Fibroblast of upper back skin (primary cell): Measurements from ENCODE around the gene FIGNL1.
"Not testable (repeated sequence)": the region's sequence is repeated elsewhere in the genome, so short reads cannot be mapped to it uniquely, and the experiment has no call there.

Source experiments
- DNase-seq: peaks from one replicate; pipeline ENCODE4 v3.0.0-alpha.2; 2013

FIGNL1 gene

DNA sequence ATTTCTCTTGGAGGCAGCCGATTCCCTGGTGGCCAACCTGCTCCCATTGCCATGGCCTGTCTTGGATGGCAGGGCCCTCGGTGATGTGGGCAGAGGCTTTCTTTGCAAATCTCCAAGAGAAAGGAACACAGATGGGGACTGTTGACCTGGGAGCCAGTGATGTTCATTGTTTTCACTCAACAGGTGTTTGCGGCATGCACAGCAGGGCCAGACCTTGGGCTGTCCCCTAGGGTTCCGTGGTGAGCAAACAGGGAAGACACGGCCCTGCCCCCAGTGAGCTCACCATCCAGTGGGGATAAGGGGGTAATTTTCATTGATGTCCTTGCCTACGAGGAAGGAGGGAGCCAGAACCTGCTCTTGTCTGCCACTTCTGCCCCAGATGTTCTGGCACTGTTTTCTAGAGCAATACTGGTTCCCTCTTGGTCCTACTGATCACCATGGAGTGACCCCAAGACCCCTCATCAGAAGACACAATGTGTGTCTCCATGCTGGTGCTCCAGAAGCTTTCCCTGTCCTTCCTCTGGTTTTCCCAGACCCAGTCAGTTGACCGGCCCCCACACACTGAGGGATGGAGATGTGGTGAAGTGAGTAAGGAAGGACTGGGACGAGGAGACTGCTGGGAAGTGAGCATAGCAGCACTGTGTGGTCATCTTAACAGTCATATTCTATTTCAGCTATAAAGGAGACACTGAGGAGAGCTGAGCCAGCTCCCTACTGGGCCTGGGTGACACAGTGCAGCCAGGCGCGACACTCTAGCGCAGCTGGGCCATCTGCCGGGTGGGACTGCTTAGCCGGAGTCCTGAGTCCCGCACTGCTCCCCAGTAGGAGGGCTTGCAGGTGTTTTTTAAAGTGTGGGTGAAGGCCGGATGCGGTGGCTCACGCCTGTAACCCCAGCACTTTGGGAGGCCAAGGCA, 20.4 kb upstream of the FIGNL1 start:
- no peak for DNase-seq

DNA sequence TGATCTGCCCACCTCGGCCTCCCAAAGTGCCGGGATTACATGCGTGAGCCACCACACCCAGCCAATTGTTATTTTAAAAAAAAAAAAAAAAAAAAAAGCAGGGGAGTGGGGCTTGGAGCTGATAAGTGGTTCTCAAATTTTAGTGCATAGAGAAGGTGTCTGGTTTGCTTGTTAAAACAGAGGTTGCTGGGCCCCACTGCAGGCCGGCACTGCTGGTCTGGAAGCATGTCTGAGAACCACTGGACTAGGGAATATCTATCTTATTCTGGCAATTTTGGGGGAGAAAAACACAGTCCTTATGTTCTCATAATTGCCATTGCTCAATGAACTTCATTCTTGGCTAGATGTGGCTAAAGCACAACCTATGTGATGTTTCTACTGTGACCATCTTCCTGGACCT, 19.0 kb upstream of the FIGNL1 start:
- DNase-seq, result no peak

DNA sequence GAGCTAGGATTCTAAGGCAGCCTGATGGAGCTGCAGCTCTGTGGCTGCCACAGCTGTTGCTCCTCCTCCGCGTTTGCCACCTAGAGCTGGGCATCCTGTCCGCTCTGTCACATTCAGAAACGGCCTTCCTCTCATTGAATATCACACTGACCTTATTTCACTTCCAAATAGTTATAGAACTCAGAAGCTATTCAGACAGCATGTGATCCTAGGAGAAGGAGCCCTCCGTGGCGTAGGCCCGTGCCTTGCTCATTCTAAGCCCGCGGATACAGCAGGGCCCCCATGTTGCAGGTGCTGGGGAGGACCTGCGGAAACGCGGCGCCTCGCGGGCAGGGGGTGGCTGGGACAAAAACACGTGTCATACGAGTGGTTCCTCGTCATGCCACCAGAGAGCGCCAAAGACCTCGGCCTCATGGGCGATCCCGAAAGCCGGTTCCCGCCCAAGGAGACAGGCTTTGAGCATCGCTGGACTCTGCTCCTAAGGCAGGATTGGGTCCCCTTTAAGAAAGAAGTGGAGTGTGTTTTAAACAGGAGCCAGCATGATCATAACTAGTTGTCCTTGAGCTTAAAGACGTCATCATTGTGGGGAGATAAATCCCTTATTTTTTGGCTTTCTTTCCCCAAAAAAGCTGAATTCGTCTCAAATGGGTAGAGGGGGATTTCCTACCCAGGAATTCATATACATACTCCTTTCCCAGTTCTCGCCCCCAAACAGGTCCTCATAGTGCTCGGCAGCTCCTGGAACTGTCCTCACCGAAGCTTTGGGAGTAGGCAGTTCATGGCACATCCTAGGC, 17.9 kb upstream of the FIGNL1 start:
- peak; percentile 61 for DNase-seq

DNA sequence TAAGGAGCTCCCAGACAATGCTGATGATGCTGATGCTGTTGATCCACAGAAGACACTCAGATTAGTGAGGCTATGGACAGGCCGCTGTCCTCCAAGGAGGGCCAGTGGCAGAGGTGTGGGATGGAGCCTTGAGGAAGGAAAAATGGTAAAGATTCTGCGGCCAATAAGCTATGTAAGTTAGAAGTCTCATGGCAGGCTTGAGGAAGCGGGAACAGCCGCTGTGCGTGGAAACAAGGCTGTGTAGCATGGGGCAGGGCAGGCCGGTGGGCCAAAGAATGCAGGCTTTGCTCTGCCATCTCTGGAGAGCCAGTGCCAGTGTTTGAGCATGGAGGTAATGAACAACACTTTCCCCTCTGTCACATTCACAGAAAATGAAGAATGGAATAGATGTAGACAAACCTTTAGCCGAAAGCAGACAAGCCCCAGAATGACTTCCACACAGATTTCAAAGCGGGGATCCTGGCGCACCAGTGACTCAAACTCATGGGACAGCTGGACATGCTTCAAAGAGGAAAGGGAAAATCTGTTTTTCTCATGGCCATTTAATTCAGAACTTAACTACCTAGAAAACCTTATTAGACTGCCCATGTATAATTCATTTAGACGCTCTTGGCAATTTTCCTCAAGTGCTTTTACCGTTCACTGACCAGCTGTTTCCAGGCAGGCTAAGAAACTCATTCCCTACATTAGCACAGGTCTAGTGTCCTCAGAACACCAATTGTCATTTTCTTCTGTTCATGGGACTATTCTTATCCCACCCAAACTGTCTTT, 16.9 kb upstream of the FIGNL1 start:
- no peak for DNase-seq

DNA sequence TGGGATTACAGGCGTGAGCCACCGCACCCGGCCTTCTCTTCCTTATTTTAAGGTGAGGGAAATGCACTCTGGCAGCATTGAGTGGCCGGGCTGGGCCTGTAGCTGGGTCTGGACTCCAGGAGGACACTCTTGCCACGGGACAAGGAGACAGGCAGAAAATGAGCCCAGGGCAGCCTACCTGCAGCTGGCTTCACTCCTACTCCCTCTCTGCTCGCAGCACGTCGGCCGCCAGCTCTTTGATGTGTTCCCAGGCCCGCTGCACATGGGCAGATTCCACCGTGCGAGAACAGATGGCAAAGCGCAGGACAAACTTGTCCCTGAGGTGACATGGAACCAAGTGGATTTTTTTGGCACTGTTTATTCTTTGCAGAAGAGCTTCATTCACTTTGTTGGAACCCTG, 12.9 kb upstream of the FIGNL1 start:
- DNase-seq, result no peak

DNA sequence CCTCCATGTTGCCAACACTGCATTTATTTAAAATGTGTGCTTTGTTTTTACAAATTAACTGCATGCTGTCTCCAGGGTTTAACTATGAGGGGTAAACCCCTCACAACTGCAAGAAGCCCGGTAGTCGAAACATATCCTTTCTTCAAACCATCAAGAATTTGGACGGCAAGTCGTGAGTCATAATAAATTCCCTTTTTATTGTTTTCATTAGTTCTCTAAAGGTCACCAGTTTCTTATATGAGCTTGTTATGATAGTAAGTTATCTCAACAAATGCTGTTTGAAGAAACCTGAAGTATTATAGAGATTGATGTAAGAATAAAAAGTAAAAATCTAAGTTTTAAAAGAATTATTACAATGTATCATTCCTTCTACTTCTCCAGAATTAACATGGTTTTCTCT, 12.2 kb upstream of the FIGNL1 start:
- no peak for DNase-seq

DNA sequence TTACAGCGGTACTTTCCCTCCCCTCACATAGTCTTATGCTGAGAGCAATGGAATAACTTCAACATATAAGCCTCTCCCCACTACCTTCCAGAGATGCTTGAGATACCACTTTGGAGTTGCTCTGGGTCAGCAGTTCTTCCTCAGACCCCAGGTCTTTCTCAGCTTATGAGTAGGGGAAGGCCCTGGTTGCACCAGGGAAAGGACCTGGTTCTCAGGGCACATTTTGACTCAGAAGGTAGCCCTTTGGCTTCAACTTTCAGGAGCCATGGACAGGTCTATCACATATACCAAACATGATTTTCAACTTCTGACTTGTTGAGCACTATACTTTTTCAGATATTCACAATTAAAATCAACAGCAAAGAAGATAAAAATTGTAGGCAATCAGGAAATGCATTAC, 11.5 kb upstream of the FIGNL1 start:
- DNase-seq, result no peak

DNA sequence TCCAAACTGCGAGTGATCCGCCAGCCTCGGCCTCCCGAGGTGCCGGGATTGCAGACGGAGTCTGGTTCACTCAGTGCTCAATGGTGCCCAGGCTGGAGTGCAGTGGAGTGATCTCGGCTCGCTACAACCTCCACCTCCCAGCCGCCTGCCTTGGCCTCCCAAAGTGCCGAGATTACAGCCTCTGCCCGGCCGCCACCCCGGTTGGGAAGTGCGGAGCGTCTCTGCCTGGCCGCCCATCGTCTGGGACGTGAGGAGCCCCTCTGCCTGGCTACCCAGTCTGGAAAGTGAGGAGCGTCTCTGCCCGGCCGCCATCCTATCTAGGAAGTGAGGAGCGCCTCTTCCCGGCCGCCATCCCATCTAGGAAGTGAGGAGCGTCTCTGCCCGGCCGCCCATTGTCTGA, 9.0 kb upstream of the FIGNL1 start:
- DNase-seq, result not testable (repeated sequence)

DNA sequence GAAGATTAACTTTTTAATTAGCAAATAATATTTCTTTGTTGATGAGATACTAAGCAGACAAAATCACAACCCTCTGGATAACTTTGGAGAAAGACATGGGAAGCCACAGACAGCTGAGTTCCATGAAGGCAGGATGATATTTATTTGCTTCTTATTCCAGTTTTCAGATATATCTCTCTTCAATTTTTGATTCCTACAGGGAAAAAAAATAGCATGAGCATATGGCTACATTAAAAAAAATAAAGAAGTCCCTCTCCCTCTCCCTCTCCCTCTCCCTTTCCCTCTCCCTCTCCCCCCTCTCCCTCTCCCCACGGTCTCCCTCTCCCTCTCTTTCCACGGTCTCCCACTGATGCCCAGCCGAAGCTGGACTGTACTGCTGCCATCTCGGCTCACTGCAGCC, 8.5 kb upstream of the FIGNL1 start:
- DNase-seq, result not testable (repeated sequence)

DNA sequence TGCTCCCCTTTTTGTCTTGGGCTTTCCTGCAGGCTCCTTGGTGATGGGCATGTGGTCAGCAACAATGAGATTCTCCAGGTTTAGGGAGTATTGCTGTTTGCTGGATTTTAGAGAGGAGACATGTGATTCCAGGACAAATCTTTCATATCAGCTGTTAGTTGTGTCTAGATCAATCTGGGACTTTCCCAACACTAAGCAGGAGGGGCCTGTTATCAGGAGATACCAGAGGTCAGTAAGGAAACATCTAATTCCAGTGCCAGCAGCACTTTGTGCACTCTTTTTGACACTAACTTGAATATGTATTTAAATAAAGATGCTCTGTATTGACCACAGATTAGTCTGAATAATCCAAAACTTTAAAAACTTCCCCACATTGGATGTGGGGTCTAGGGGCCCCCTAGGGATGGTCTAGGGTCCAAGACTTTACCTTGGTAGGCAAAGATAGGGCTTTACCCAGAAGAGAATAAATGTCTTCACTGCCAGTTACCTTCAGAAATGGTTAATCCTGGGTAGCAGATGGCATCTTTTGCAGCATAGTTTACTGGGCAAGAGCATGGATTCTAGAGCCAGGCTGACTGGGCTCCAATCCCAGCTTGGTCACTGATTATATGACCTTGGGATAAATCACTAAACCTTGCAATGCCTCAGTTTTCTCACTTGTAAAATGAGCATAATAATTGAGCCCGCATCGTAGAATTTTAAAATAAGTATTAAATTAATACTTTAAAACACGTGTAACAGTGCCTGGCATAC, 6.4 kb upstream of the FIGNL1 start:
- DNase-seq, result no peak

DNA sequence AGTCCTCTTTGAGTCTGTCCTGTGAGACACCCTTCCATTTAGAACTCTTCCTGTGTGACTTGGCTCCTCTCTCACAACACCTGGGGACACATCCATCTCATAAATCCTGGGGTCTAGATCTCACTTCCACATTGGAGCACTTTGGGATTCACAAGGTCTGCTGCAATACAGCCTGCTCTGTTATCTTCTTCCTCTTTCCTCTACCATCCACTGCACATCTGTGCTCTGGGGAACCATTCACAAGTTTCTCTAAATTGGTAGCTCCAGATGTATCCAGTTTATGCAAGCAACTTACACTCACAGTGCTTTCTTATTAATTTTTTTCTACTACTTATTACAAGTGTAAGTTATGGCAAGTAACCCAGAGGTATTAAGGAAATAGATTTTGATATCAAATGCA, 5.5 kb upstream of the FIGNL1 start:
- no peak for DNase-seq

DNA sequence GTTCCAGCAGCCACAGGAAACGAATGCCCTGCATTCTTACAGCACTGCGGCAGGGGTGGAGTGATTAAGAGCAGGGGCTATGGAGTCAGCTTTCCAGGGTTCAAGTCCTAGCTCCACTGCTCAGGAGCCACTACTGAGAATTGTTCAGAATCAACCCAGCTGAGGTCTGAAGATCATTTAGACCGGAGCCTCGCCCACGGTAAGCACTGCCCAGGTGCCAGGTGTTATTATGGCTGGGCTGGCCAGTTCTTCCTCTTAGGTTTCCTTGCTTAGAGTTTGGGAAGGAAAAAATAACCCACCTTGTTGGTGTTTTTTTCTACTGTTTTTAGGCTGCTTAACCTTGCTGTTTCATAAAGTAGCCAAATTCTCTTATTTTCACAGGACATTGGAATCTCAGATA, 4.8 kb upstream of the FIGNL1 start:
- DNase-seq, result no peak

DNA sequence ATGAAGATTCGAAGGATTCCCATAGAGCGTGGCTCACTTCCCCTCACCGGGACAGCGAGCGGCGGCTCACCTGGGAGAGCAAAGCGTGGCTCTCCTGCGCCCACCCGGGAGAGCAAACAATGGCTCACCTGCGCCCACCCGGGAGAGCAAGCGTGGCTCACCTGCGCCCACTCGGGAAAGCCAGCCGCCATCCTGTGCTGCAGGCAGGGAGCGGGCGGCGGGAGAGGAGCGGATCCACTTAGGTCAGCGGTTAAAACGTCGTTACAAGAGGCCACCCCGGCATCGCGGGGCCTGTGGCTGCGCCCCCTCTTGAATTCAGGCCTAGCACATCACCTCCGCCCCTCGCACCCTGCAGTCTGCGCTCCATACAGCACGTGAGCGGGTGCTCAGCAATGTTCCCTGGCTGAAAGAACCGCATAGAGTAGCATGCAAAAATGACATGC, 461 bp upstream of the FIGNL1 start:
- no peak for DNase-seq

DNA sequence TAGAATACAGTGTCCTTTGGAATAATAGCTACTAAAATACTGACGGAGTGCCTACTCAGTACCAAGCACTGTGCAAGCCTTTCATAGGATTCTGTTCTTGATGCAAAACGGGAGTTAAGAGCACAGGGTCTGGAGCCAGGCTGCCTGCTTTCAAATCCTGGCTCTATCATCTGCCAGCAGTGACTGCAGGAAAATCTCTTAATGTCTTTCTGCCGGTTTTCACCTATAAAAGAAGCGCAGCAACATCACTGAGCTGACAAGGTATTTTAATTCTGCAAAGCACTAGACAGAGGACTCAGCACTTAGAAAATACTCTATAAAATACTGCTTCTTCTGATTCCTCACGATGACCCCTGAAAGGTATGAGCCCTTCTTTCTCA, 659 bp downstream of the FIGNL1 start:
- no peak for DNase-seq

DNA sequence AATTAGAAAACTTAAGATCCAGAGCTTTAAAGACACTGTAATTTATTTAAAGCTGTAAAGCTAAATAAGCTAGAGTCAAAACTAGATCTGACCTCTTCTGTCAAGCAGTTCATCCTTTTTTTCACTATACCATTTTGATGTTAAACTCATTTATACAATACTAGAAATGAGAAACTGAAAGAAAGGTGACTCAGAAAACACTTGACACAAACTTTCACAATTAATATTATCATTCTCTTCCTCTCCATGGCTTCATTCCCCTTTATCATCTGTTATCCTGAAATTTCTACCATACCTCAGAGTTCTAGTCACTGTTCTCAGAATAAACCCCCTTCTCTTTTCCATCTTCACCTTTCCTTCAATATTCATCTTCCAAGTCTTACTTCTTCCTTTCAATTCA, 1.3 kb downstream of the FIGNL1 start:
- no peak for DNase-seq

DNA sequence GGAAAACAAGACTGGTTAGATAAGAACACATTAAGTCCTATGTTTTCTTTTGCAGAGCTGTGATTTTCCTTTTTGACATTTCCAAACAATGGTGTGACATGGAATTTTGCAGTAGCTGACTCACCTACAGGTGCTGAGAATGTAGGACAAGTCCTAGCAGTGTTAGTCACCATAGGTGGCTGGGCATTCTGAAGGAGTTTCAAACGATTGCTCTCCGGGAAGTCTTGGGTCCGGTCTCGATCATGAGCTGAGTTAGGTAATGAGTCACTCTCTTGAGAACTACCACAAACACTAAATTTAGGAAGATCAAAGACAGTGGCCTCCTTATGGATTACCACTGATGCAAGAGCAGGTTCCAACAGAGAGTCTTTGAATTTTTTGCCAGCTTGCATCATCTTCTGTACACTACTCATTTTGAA, 3.6 kb downstream of the FIGNL1 start:
- peak; percentile 88 for DNase-seq

DNA sequence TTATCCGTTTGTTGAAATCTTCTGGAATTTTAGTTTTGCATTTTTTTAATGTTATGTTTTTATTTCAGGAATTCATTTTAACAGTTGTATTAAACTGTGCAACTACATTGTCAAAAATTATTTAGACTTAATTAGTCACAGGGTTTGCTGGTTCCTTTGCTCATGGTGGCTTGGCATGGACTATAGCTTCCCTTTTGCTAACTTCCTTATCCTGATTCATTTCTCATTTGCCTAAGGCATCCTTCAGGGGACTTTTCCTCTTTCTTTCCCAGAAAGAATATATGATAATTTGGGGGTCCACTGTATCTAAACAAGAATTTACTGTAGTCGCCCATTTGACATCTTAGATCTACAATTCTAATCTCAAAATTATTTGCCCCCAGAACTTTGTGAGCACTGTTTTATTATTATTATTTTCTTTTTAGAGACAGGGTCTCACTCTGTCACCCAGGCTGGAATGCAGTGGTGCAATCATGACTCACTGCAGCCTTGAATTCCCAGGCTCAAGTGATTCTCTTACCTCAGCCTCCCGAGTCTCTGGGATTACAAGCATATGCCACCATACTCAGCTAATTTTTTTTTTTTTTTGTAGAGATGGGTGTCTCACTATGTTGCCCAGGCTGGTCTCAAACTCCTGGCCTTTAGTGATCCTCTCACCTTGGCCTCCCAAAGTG, 13.9 kb downstream of the FIGNL1 start:
- DNase-seq, result peak; percentile 70

DNA sequence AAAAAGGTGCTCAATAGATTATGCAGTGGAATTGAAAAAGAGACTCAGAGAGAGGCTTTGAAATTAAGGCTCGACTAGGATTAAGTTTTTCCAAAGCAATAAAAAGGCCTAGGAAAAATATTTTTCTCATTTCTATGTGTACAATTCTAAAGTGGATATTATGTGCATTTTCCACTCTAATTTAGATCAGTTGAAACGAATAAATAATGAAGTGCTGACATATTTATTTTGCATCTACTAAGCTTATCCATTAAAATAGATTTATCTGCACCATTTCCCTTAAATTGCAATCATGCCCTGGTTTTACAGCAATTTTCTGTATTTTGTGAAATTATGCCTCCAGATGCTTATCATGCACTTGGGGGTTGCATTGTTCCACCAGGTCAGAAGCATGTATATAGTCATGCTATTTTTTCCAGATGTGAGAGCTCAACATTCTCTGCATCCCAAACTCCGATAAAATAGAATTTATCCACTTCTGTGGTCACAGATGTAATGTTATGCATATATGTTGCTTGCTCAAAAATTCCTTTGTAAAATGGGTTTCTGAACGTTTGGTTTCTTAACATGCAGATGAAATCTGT, 18.3 kb downstream of the FIGNL1 start:
- peak; percentile 6 for DNase-seq

DNA sequence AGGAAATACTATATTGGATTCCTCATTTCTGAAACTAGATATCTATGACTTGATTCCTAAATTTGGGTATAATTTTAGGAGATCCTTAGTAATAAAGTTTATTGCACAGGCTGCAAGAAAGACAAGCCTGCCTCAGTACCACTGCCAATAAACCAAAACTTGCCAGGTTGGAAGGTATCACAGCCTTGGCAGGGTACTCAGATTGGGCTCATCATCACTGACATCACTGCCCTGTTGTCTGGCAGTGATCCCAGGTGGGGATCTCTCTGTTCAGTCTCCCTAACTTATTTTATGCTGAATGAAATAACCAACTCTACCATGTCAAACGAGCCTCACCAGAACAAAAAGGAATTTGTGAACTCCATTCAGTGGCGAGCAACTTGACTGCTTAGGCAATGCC, 18.8 kb downstream of the FIGNL1 start:
- DNase-seq, result no peak

DNA sequence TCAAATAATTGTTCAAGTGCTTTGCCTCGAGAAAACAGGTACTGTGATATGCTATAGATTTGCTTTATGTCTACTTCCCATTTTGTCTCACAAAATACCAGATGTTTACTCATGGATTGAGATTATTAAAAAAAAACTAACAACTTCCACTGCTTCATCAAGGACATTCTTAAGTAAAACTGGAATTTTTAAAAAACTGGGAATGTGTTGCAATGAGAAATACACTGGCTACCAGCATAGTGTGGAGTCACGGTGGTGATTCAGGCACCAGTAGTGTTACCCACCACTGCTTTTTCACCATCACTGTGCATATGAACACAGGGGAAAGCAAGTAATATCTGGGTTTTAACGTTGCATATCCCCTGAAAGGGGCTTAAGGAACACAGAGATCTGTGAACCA, 21.2 kb downstream of the FIGNL1 start:
- no peak for DNase-seq

DNA sequence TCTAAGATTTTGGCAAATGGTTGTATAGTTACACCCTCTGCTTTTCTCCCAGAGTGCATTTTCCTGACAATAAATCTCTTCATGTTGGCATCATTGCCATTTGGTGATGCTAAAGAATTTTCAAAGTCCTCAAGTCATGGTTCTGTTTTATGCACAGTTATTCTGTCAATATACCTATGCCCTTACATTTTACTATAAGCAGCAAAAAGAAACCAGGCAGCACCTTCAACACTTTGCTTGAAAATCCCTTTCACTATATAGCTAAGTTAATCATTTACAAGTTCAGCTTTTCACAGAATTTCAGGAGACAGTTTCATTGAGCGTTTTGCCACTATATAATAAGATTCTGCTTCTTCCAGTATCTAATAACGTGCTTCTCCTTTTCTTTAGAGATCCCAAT, 22.6 kb downstream of the FIGNL1 start:
- no peak for DNase-seq
